Measurements from ENCODE around the gene STIM1. TPM values are rescaled to one million over a fixed set of nuclear protein-coding genes. Genes with fewer than 3 reads are reported as not detected.

STIM1 gene
- total RNA-seq, 6 experiments from 2014 or later = 36.4 to 48.0 (median 40.5) TPM

DNA sequence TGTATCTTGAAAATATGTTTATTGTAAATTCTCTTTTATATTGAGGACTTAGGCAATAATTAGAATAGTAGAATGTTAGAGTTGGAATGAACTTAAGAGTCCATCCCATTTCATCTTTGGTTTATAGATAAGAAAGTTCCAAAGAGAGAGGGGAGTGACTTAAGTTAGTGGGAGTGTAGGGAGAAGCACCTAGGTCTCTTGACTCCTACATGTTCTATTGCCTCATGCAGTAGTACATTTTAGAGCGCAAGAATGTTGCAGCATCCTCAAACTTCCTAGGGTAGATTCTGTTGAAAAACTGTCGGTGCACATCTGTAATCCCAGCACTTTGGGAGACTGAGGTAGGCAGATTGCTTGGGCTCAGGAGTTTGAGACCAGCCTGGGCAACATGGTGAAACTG lies 247.8 kb downstream of the STIM1 start:
- DNase-seq (no peak), ATAC-seq (no peak)
- Histone ChIP-seq H3K4me3 (no peak overlapping the region), H3K27ac (no peak overlapping the region), H3K4me1 (no peaks in the 10 kb centered on the region), H3K27me3 (no peaks in the 10 kb centered on the region), H3K36me3 (peaks cover 0 to 8% (median 2%) of the 10 kb centered on the region in 4 donors), H3K9me3 (no peaks in the 10 kb centered on the region)
- TF ChIP-seq, protein P1, sequence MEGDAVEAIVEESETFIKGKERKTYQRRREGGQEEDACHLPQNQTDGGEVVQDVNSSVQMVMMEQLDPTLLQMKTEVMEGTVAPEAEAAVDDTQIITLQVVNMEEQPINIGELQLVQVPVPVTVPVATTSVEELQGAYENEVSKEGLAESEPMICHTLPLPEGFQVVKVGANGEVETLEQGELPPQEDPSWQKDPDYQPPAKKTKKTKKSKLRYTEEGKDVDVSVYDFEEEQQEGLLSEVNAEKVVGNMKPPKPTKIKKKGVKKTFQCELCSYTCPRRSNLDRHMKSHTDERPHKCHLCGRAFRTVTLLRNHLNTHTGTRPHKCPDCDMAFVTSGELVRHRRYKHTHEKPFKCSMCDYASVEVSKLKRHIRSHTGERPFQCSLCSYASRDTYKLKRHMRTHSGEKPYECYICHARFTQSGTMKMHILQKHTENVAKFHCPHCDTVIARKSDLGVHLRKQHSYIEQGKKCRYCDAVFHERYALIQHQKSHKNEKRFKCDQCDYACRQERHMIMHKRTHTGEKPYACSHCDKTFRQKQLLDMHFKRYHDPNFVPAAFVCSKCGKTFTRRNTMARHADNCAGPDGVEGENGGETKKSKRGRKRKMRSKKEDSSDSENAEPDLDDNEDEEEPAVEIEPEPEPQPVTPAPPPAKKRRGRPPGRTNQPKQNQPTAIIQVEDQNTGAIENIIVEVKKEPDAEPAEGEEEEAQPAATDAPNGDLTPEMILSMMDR (IDR thresholded peaks at IDR 0.05) = no peak
- TF ChIP-seq POLR2A (IDR thresholded peaks at IDR 0.05) = no peak
- 80% methylated on average over 1 of the region's 2 CpGs for WGBS (ENCODE audit: insufficient coverage, low coverage, low lambda C conversion rate, missing lambda C conversion rate)
- intact Hi-C loops (cut with DNase I) = no loop called here

DNA sequence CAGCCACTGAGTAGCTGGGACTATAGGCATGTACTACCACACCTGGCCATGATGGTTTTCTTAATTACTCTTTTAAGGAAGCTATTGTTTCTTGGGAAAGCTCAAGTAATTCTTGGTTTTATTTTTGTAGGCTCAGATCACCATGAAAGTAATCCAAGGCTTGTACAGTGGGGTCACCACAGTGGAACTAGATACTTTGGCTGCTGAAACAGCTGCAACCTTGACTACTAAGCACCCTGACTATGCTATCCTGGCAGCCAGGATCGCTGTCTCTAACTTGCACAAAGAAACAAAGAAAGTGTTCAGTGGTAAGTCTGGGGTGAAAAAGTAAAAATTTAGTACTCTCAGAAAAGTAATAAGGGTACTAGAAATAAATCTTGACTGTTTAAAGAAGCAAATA lies 250.5 kb downstream of the STIM1 start:
- 90% methylated on average over 1 of the region's 1 CpG for WGBS (ENCODE audit: insufficient coverage, low coverage, low lambda C conversion rate, missing lambda C conversion rate)
- intact Hi-C loops (cut with DNase I) = no loop called here
- H3K4me1 ChIP-seq = no peaks in the 10 kb centered on the region
- H3K27ac ChIP-seq = no peak overlapping the region
- peaks cover 0 to 15% (median 2%) of the 10 kb centered on the region in 4 donors for H3K36me3 ChIP-seq
- no peaks in the 10 kb centered on the region for H3K27me3 ChIP-seq
- TF ChIP-seq, protein P1 (IDR thresholded peaks at IDR 0.05) = no peak
- TF ChIP-seq POLR2A (IDR thresholded peaks at IDR 0.05) = no peak
- H3K9me3 ChIP-seq = no peaks in the 10 kb centered on the region
- H3K4me3 ChIP-seq = no peak overlapping the region
- ATAC-seq (no peak), DNase-seq (no peak)

GRCh38 chr11:4111834-4112233 lies 256.4 kb downstream of the STIM1 start:
- ATAC-seq (no peak), DNase-seq (no peak)
- WGBS (ENCODE audit: insufficient coverage, low coverage, low lambda C conversion rate, missing lambda C conversion rate) = 75% methylated on average over 5 of the region's 5 CpGs
- intact Hi-C loops (cut with DNase I) = no loop called here
- no peaks in the 10 kb centered on the region for H3K4me1 ChIP-seq
- no peak overlapping the region for H3K4me3 ChIP-seq
- H3K9me3 ChIP-seq = no peaks in the 10 kb centered on the region
- H3K27ac ChIP-seq = no peak overlapping the region
- no peaks in the 10 kb centered on the region for H3K27me3 ChIP-seq
- peaks cover 0 to 42% (median 6%) of the 10 kb centered on the region in 4 donors for H3K36me3 ChIP-seq
- TF ChIP-seq, protein P1 (IDR thresholded peaks at IDR 0.05) = no peak
- TF ChIP-seq POLR2A (IDR thresholded peaks at IDR 0.05) = no peak

- intact Hi-C loops (cut with DNase I) = no loop called here
- Histone ChIP-seq H3K27ac (no peak overlapping the region), H3K27me3 (no peaks in the 10 kb centered on the region), H3K4me1 (no peaks in the 10 kb centered on the region), H3K36me3 (peaks cover 0 to 34% (median 5%) of the 10 kb centered on the region in 4 donors), H3K4me3 (no peak overlapping the region), H3K9me3 (no peaks in the 10 kb centered on the region)
- 92% methylated on average over 2 of the region's 2 CpGs for WGBS (ENCODE audit: insufficient coverage, low coverage, low lambda C conversion rate, missing lambda C conversion rate)
- no peak for TF ChIP-seq POLR2A (IDR thresholded peaks at IDR 0.05)
- TF ChIP-seq, protein P1 (IDR thresholded peaks at IDR 0.05) = no peak
- ATAC-seq (no peak), DNase-seq (no peak)
Observed at GRCh38 chr11:4115128-4115527, 259.7 kb downstream of the STIM1 start.

DNA sequence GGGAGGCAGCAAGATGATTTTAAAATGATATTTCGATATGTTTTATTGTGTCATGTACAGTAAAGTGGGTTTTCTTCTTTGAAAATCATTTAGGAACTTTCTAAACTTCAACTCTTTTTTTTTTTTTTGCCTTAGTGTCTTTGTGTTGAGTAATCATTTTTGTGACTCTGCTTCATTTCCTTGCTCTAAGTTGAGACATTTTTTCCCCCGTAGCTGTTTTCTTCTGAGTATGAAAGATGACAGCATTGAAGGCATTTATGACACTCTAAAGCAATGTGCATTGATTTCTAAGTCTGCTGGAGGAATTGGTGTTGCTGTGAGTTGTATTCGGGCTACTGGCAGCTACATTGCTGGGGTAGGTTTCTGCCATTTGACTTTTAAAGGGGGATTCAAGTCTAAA lies 262.6 kb downstream of the STIM1 start:
- ATAC-seq = no peak
- Histone ChIP-seq H3K9me3 (no peaks in the 10 kb centered on the region), H3K27me3 (no peaks in the 10 kb centered on the region), H3K4me3 (no peak overlapping the region), H3K4me1 (no peaks in the 10 kb centered on the region), H3K27ac (no peak overlapping the region), H3K36me3 (peaks cover 0 to 27% (median 2%) of the 10 kb centered on the region in 4 donors)
- TF ChIP-seq POLR2A (IDR thresholded peaks at IDR 0.05) = no peak
- TF ChIP-seq, protein P1 (IDR thresholded peaks at IDR 0.05) = no peak
- intact Hi-C loops (cut with DNase I) = no loop called here
- no peak for DNase-seq
- WGBS (ENCODE audit: insufficient coverage, low coverage, low lambda C conversion rate, missing lambda C conversion rate) = 72% methylated on average over 3 of the region's 3 CpGs

Data from right lobe of liver (tissue), 6 donors.